HG03095 (cell line): ENCODE data around the gene NEU4.
"Not testable (repeated sequence)": the region's sequence is repeated elsewhere in the genome, so short reads cannot be mapped to it uniquely, and the experiment has no call there.

ENCODE experiments used
- ATAC-seq: cut with Tn5 transposase; IDR thresholded peaks from one replicate; pipeline ENCODE4 v1.9.1; 2021; ENCODE audit warnings: moderate library complexity; ENCODE audit not compliant: unreplicated experiment

The NEU4 gene

GRCh38 chr2:241774419-241775222 lies 34.4 kb upstream of the NEU4 start:
- ATAC-seq, result no peak

GRCh38 chr2:241775223-241776177 lies 33.5 kb upstream of the NEU4 start:
- no peak for ATAC-seq

- ATAC-seq, result no peak
Measured at GRCh38 chr2:241776336-241777169, 32.4 kb upstream of the NEU4 start, which contains the start of gene GAL3ST2. Gene GAL3ST2 (plus strand): TSS chr2:241776822. CDS start chr2:241776956, 134 bp downstream.

- no peak for ATAC-seq
Measured at GRCh38 chr2:241777170-241777685, 31.8 kb upstream of the NEU4 start.

GRCh38 chr2:241777686-241778627 lies 31.0 kb upstream of the NEU4 start:
- no peak for ATAC-seq

GRCh38 chr2:241780939-241781569 lies 27.9 kb upstream of the NEU4 start:
- ATAC-seq, result no peak

GRCh38 chr2:241782053-241782452 lies 26.9 kb upstream of the NEU4 start:
- not testable (repeated sequence) for ATAC-seq

- no peak for ATAC-seq
Measured at GRCh38 chr2:241788135-241788534, 20.9 kb upstream of the NEU4 start.

- ATAC-seq, result peak; percentile 85
Measured at GRCh38 chr2:241788572-241788971, 20.4 kb upstream of the NEU4 start.

GRCh38 chr2:241791385-241791784 lies 17.6 kb upstream of the NEU4 start:
- not testable (repeated sequence) for ATAC-seq

- ATAC-seq, result no peak
Measured at GRCh38 chr2:241793385-241793784, 15.6 kb upstream of the NEU4 start.

GRCh38 chr2:241794250-241794823 lies 14.7 kb upstream of the NEU4 start:
- no peak for ATAC-seq

GRCh38 chr2:241795021-241795999 lies 13.7 kb upstream of the NEU4 start:
- ATAC-seq, result no peak

- ATAC-seq, result no peak
Measured at GRCh38 chr2:241796209-241796608, 12.8 kb upstream of the NEU4 start.

- ATAC-seq, result no peak
Measured at GRCh38 chr2:241796610-241797138, 12.3 kb upstream of the NEU4 start.

- ATAC-seq, result no peak
Measured at GRCh38 chr2:241797441-241798080, 11.4 kb upstream of the NEU4 start.
